ENCODE data around the gene TMEM185A.
A peak's percentile ranks its signal among the peaks of the same experiment; 100 is the strongest.
"Not testable (repeated sequence)": the region's sequence is repeated elsewhere in the genome, so short reads cannot be mapped to it uniquely, and the experiment has no call there.

The TMEM185A gene
- total RNA-seq, result 6.6 to 11.0 (median 9.4) reads per million in 3 experiments

GRCh38 chrX:149631234-149632165 is at the start of gene TMEM185A:
Gene TMEM185A, minus strand, starts transcription at chrX:149631792. Its CDS starts 212 bp downstream, at chrX:149631580.
- DNase-seq, result peak; percentile 73

GRCh38 chrX:149681182-149681581 is 49.6 kb upstream of the TMEM185A start:
- no peak for DNase-seq

- not testable (repeated sequence) for DNase-seq
These were observed 47.6 kb upstream of the TMEM185A start for GRCh38 chrX:149679164-149679678.

GRCh38 chrX:149675554-149675953 is 44.0 kb upstream of the TMEM185A start:
- DNase-seq, result not testable (repeated sequence)

- not testable (repeated sequence) for DNase-seq
These were observed 43.5 kb upstream of the TMEM185A start for GRCh38 chrX:149675088-149675487.

- not testable (repeated sequence) for DNase-seq
These were observed 29.0 kb upstream of the TMEM185A start for GRCh38 chrX:149660613-149661012.

- DNase-seq, result not testable (repeated sequence)
These were observed 24.8 kb upstream of the TMEM185A start for GRCh38 chrX:149656260-149656884.

GRCh38 chrX:149652232-149652981 is 20.8 kb upstream of the TMEM185A start:
- DNase-seq, result no peak

GRCh38 chrX:149650162-149650561 is 18.6 kb upstream of the TMEM185A start:
- no peak for DNase-seq

GRCh38 chrX:149648932-149649331 is 17.3 kb upstream of the TMEM185A start:
- DNase-seq, result no peak

- DNase-seq, result no peak
These were observed 15.9 kb upstream of the TMEM185A start for GRCh38 chrX:149647505-149647904.

GRCh38 chrX:149643496-149643895 is 11.9 kb upstream of the TMEM185A start:
- no peak for DNase-seq

- no peak for DNase-seq
These were observed 10.2 kb upstream of the TMEM185A start for GRCh38 chrX:149641835-149642234.

- DNase-seq, result no peak
These were observed 9.8 kb upstream of the TMEM185A start for GRCh38 chrX:149641432-149641831.

GRCh38 chrX:149639568-149639967 is 8.0 kb upstream of the TMEM185A start:
- DNase-seq, result no peak

- no peak for DNase-seq
These were observed 7.3 kb upstream of the TMEM185A start for GRCh38 chrX:149638860-149639259.

GRCh38 chrX:149633511-149633910 is 1.9 kb upstream of the TMEM185A start:
- no peak for DNase-seq

- no peak for DNase-seq
These were observed 835 bp downstream of the TMEM185A start for GRCh38 chrX:149630681-149631233.

- DNase-seq, result no peak
These were observed 1.7 kb downstream of the TMEM185A start for GRCh38 chrX:149629730-149630387.

- DNase-seq, result no peak
These were observed 2.8 kb downstream of the TMEM185A start for GRCh38 chrX:149628768-149629167.

- no peak for DNase-seq
These were observed 3.3 kb downstream of the TMEM185A start for GRCh38 chrX:149628280-149628679.

- DNase-seq, result not testable (repeated sequence)
These were observed 4.8 kb downstream of the TMEM185A start for GRCh38 chrX:149626829-149627228.

Measured in central memory CD4-positive, alpha-beta T cell (primary cell).